ENCODE data around the gene CENPF.

CENPF gene

GRCh38 chr1:214632091-214632490, 29.1 kb downstream of the CENPF start:
- no peak for TF ChIP-seq ZNF274 (IDR thresholded peaks at IDR 0.05; ENCODE audit: low read depth, low read length)
- H3K4me3 ChIP-seq (ENCODE audit: low read length) = no peak overlapping the region

- TF ChIP-seq ZNF274 (IDR thresholded peaks at IDR 0.05; ENCODE audit: low read depth, low read length) = no peak
- no peak overlapping the region for H3K4me3 ChIP-seq (ENCODE audit: low read length)
These were observed 30.7 kb downstream of the CENPF start for GRCh38 chr1:214633686-214634085.

- H3K4me3 ChIP-seq (ENCODE audit: low read length) = no peak overlapping the region
- no peak for TF ChIP-seq ZNF274 (IDR thresholded peaks at IDR 0.05; ENCODE audit: low read depth, low read length)
These were observed 31.3 kb downstream of the CENPF start for GRCh38 chr1:214634267-214634666.

- TF ChIP-seq ZNF274 (IDR thresholded peaks at IDR 0.05; ENCODE audit: low read depth, low read length) = no peak
- H3K4me3 ChIP-seq (ENCODE audit: low read length) = no peak overlapping the region
These were observed 32.1 kb downstream of the CENPF start for GRCh38 chr1:214635086-214635485.

- TF ChIP-seq ZNF274 (IDR thresholded peaks at IDR 0.05; ENCODE audit: low read depth, low read length) = no peak
- H3K4me3 ChIP-seq (ENCODE audit: low read length) = no peak overlapping the region
These were observed 32.5 kb downstream of the CENPF start for GRCh38 chr1:214635506-214635905.

- no peak for TF ChIP-seq ZNF274 (IDR thresholded peaks at IDR 0.05; ENCODE audit: low read depth, low read length)
- no peak overlapping the region for H3K4me3 ChIP-seq (ENCODE audit: low read length)
These were observed 33.4 kb downstream of the CENPF start for GRCh38 chr1:214636436-214636835.

GRCh38 chr1:214637125-214637524, 34.1 kb downstream of the CENPF start:
- no peak overlapping the region for H3K4me3 ChIP-seq (ENCODE audit: low read length)
- TF ChIP-seq ZNF274 (IDR thresholded peaks at IDR 0.05; ENCODE audit: low read depth, low read length) = no peak

GRCh38 chr1:214637722-214638458, 34.9 kb downstream of the CENPF start:
- no peak overlapping the region for H3K4me3 ChIP-seq (ENCODE audit: low read length)
- TF ChIP-seq ZNF274 (IDR thresholded peaks at IDR 0.05; ENCODE audit: low read depth, low read length) = no peak

GRCh38 chr1:214638459-214638807, 35.4 kb downstream of the CENPF start:
- no peak overlapping the region for H3K4me3 ChIP-seq (ENCODE audit: low read length)
- TF ChIP-seq ZNF274 (IDR thresholded peaks at IDR 0.05; ENCODE audit: low read depth, low read length) = no peak

- H3K4me3 ChIP-seq (ENCODE audit: low read length) = no peak overlapping the region
- no peak for TF ChIP-seq ZNF274 (IDR thresholded peaks at IDR 0.05; ENCODE audit: low read depth, low read length)
These were observed 36.0 kb downstream of the CENPF start for GRCh38 chr1:214638997-214639396.

GRCh38 chr1:214640431-214641213, 37.6 kb downstream of the CENPF start:
- H3K4me3 ChIP-seq (ENCODE audit: low read length) = no peak overlapping the region
- TF ChIP-seq ZNF274 (IDR thresholded peaks at IDR 0.05; ENCODE audit: low read depth, low read length) = no peak

GRCh38 chr1:214641214-214641895, 38.4 kb downstream of the CENPF start:
- TF ChIP-seq ZNF274 (IDR thresholded peaks at IDR 0.05; ENCODE audit: low read depth, low read length) = no peak
- H3K4me3 ChIP-seq (ENCODE audit: low read length) = no peak overlapping the region

- H3K4me3 ChIP-seq (ENCODE audit: low read length) = no peak overlapping the region
- no peak for TF ChIP-seq ZNF274 (IDR thresholded peaks at IDR 0.05; ENCODE audit: low read depth, low read length)
These were observed 40.0 kb downstream of the CENPF start for GRCh38 chr1:214643030-214643429.

- no peak for TF ChIP-seq ZNF274 (IDR thresholded peaks at IDR 0.05; ENCODE audit: low read depth, low read length)
These were observed 42.7 kb downstream of the CENPF start for GRCh38 chr1:214645712-214646111.

GRCh38 chr1:214648801-214649200, 45.8 kb downstream of the CENPF start:
- no peak for TF ChIP-seq ZNF274 (IDR thresholded peaks at IDR 0.05; ENCODE audit: low read depth, low read length)
- no peak overlapping the region for H3K4me3 ChIP-seq (ENCODE audit: low read length)

More at GRCh38 chr1:214645712-214646111, 42.7 kb downstream of the CENPF start:
- no peak overlapping the region for H3K4me3 ChIP-seq (ENCODE audit: low read length)
